Stimulated activated CD4-positive, alpha-beta T cell treated with anti-CD3 and anti-CD28 coated beads, Interleukin-2, amount 100 ng/mL, for 48 hours (primary cell): ENCODE measurements around the gene AIM2.

Source experiments
- DNase-seq, 2 donors: peaks; one replicate each; pipeline ENCODE4 v3.0.0-alpha.2; 2020

Gene AIM2

GRCh38 chr1:159014003-159014571 lies 62.5 kb downstream of the AIM2 start:
- no peak for DNase-seq

GRCh38 chr1:159012495-159012894 lies 64.1 kb downstream of the AIM2 start:
- DNase-seq: peak; percentile 36 to 46
